Measurements from ENCODE around the gene HLA-DMA. TPM values are rescaled to one million over a fixed set of nuclear protein-coding genes. Genes with fewer than 3 reads are reported as not detected.

Gene HLA-DMA
- 10 to 100 TPM; 15.8 to 26.7 TPM for total RNA-seq

DNA sequence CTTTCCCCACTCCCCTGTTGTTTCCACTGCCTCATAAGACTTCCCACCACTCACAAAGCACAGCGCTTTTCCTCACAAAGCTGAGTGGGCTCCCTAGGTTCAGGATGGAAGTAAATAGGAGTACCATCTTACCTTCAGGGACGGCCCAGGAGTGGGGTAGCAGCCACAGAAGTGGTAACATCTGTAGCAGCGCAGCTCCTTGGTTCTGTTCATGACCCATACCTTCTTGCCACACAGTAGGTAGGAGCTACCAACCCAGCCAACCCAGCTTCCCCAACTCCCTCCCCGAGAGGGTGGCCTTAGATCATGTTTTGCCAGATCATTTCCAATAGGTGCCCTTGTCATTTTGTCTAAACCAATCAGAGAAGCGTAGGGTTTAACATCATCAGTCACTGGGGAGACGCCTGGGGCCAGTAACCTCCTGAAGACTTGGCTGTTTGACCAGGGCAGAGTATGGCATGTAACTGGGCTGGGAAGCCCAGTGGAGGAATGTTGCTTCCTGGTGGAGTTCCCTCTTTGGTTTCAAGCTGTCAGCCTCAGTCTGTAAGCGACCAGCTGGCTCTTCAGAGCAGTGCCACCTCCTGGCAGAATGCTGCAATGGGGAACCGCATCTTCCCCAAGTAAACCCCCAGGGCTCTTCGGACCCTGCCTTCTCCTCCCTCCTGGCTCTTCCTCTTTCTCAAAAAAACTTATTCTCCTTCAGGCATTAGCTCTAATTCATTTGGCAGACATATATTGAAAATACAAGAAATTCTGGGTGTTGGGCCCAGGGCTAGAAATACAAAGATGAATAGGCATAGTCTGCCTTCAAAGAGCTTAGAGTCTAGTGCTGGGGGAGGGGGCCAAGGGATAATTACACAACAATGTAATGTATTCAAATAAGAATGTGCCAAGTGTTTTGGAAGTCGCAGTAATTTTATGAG lies at the start of gene HLA-DMA:
TSS of gene HLA-DMA (minus strand) at position 281 of the 923 bp plus-strand sequence. CDS start at position 220, 61 bp downstream.
- no peaks in the 10 kb centered on the region for H3K27me3 ChIP-seq
- no peaks in the 10 kb centered on the region for H3K9me3 ChIP-seq
- DNase-seq, result peak; percentile 89 to 98 (median 92)
- H3K4me3 ChIP-seq, result no peak within 1 kb of the TSS
- intact Hi-C loops (cut with DNase I), result no loop called here
- TF ChIP-seq POLR2A (IDR thresholded peaks at IDR 0.05), result peak; percentile 11 to 93 (median 69)
- TF ChIP-seq, protein P1, sequence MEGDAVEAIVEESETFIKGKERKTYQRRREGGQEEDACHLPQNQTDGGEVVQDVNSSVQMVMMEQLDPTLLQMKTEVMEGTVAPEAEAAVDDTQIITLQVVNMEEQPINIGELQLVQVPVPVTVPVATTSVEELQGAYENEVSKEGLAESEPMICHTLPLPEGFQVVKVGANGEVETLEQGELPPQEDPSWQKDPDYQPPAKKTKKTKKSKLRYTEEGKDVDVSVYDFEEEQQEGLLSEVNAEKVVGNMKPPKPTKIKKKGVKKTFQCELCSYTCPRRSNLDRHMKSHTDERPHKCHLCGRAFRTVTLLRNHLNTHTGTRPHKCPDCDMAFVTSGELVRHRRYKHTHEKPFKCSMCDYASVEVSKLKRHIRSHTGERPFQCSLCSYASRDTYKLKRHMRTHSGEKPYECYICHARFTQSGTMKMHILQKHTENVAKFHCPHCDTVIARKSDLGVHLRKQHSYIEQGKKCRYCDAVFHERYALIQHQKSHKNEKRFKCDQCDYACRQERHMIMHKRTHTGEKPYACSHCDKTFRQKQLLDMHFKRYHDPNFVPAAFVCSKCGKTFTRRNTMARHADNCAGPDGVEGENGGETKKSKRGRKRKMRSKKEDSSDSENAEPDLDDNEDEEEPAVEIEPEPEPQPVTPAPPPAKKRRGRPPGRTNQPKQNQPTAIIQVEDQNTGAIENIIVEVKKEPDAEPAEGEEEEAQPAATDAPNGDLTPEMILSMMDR (IDR thresholded peaks at IDR 0.05), result peak; percentile 68 to 94 (median 87)
- H3K36me3 ChIP-seq (replicated peaks in 1 of 2; ENCODE audit: insufficient read depth in 1 of 2, low read depth in 2 of 2), result no peaks in the 10 kb centered on the region
- 23 to 39% methylated on average over 10 of the region's 10 CpGs for WGBS, 2 donors
- peak within 1 kb of the TSS; percentile 48 to 78 (median 75) for H3K27ac ChIP-seq
- peaks cover 22% of the 10 kb centered on the region for H3K4me1 ChIP-seq
- ATAC-seq, result peak; percentile 99

DNA sequence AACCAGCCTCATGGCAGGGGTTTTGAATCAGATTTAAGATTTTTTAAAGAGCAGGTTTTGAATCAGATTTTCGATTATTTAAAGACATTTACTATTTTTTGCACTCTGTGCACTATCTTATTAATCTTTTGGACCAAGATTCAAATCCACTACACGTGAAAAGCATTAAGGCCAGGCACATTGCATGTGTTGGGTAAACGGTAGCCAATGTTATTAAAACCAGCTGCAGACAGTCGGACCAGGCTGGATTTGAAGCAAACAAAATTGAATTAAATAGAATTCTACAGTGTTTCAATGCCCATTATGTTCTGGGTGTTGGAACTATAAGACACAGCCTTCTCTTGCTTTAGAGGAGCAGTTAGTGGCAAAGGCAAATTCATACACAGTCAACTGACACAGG lies 48.8 kb upstream of the HLA-DMA start:
- no peaks in the 10 kb centered on the region for H3K27me3 ChIP-seq
- TF ChIP-seq, protein P1 (IDR thresholded peaks at IDR 0.05), result no peak
- no peak for TF ChIP-seq POLR2A (IDR thresholded peaks at IDR 0.05)
- WGBS, 2 donors, result 51 to 66% methylated on average over 4 of the region's 4 CpGs
- no peak overlapping the region for H3K4me3 ChIP-seq
- H3K27ac ChIP-seq, result no peak overlapping the region
- H3K4me1 ChIP-seq, result no peaks in the 10 kb centered on the region
- DNase-seq, result no peak
- ATAC-seq, result no peak
- intact Hi-C loops (cut with DNase I), result no loop called here
- H3K9me3 ChIP-seq, result no peaks in the 10 kb centered on the region
- H3K36me3 ChIP-seq (replicated peaks in 1 of 2; ENCODE audit: insufficient read depth in 1 of 2, low read depth in 2 of 2), result no peaks in the 10 kb centered on the region

DNA sequence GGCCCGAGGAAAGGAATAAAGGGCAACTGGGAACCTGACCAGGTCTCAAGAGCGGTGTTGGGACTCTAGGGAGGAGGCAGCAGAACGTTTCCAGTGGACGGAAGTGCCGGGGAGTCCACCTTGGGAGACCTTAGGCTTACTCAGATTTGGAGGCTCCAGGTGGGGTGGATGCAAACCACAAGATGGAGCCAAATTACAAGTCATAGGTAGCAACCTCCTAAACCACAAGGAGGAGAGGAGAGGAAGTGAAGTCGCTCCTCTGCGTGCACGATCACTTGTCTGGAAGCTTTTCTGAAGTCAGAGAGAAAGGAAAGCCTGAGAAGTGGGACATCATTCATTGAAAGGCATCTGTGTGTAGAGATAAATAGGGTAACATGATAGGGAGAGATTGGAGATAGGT lies 47.2 kb upstream of the HLA-DMA start:
- DNase-seq (no peak), ATAC-seq (no peak)
- no peaks in the 10 kb centered on the region for H3K4me1 ChIP-seq
- TF ChIP-seq, protein P1 (IDR thresholded peaks at IDR 0.05), result peak in 4 of 7 experiments; percentile 17 to 50 (median 40)
- no peak for TF ChIP-seq POLR2A (IDR thresholded peaks at IDR 0.05)
- intact Hi-C loops (cut with DNase I), result no loop called here
- no peaks in the 10 kb centered on the region for H3K9me3 ChIP-seq
- H3K4me3 ChIP-seq, result no peak overlapping the region
- no peaks in the 10 kb centered on the region for H3K27me3 ChIP-seq
- no peak overlapping the region for H3K27ac ChIP-seq
- no peaks in the 10 kb centered on the region for H3K36me3 ChIP-seq (replicated peaks in 1 of 2; ENCODE audit: insufficient read depth in 1 of 2, low read depth in 2 of 2)
- WGBS, 2 donors, result 41 to 58% methylated on average over 8 of the region's 8 CpGs

DNA sequence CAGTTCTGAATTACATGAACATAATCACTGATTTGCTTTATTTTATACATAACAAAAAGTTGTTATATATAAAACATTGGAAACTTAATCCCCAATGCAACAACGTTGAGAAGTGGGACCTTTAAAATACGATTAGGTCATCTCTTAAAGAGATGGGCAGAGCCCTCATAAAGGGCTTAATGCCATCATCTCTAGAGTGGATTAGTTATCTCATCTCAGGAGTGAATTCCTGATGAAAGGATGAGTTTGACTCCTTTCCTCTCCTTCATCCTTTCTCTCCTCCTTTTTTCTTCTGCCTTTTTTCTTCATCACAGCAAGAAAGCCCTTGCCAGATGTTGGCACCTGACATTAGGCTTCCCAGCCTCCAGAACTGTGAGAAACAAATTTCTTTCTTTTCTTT lies 42.6 kb upstream of the HLA-DMA start:
- TF ChIP-seq, protein P1 (IDR thresholded peaks at IDR 0.05), result no peak
- TF ChIP-seq POLR2A (IDR thresholded peaks at IDR 0.05), result no peak
- DNase-seq (no peak), ATAC-seq (no peak)
- intact Hi-C loops (cut with DNase I), result no loop called here
- Histone ChIP-seq H3K4me3 (no peak overlapping the region), H3K9me3 (no peaks in the 10 kb centered on the region), H3K27me3 (no peaks in the 10 kb centered on the region), H3K4me1 (no peaks in the 10 kb centered on the region), H3K27ac (no peak overlapping the region), H3K36me3 (replicated peaks in 1 of 2; ENCODE audit: insufficient read depth in 1 of 2, low read depth in 2 of 2) (no peaks in the 10 kb centered on the region)
- WGBS, 2 donors, result 22 to 33% methylated on average over 2 of the region's 2 CpGs

All from body of pancreas (tissue), 4 donors.